ENCODE measurements around the gene SLC7A14. TPM values are rescaled to one million over a fixed set of nuclear protein-coding genes. Genes with fewer than 3 reads are reported as not detected.

SLC7A14 gene
- polyA plus RNA-seq, 3 donors, result not detected

DNA sequence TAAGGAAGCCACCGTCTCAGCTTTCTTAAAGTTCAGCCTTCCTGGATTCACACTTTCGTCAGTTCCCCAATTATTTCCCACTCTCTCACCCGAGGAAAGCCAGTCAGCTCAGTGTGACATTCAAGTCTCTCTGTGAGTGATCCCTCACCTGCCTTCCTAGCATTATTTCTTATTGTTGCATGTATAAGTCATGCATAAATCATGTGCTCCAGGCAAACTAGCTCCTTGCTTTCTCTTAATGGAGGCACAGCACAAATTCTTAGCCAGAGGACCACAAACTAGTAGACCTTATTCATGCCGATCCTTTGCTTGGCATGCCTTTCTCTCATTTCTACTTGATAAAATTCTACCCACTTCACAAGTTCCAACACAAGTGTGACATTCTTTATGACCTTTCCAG is 122.9 kb downstream of the SLC7A14 start:
- H3K4me2 ChIP-seq (replicated peaks; ENCODE audit: extremely low read depth, low read length, poor library complexity, severe bottlenecking), result no peak overlapping the region
- no peak overlapping the region for H3K27ac ChIP-seq (ENCODE audit: low read depth in 1 of 2, low read length in 2 of 2)
- Mint-ChIP-seq H3K36me3 (no peaks in the 10 kb centered on the region), H3K27me3 (ENCODE audit: low read depth in 3 of 3) (peaks cover 3 to 10% (median 4%) of the 10 kb centered on the region in 3 donors), H3K4me3 (no peak overlapping the region), H3K27ac (no peak overlapping the region), H3K4me1 (no peaks in the 10 kb centered on the region), H3K9me3 (peaks cover 0 to 2% (median 0%) of the 10 kb centered on the region in 7 donors)
- H3K27me3 ChIP-seq (ENCODE audit: control insufficient read depth in 2 of 2, insufficient read depth in 2 of 2, low read length in 2 of 2), result peaks cover 0 to 3% of the 10 kb centered on the region in 2 donors
- H3K79me2 ChIP-seq (ENCODE audit: insufficient read depth, low read length), result no peaks in the 10 kb centered on the region
- intact Hi-C loops (cut with micrococcal nuclease), result no loop called here
- TF ChIP-seq CTCF (IDR thresholded peaks at IDR 0.05), result no peak
- H3K36me3 ChIP-seq (replicated peaks in 1 of 2; ENCODE audit: control insufficient read depth in 1 of 2, insufficient read depth in 2 of 2, low read length in 2 of 2), result no peaks in the 10 kb centered on the region
- H4K20me1 ChIP-seq (ENCODE audit: insufficient read depth, low read length), result no peaks in the 10 kb centered on the region
- no peaks in the 10 kb centered on the region for H3K9me3 ChIP-seq (replicated peaks in 1 of 2; ENCODE audit: control insufficient read depth in 1 of 2, insufficient read depth in 1 of 2, low read length in 2 of 2)
- H3K9ac ChIP-seq (ENCODE audit: insufficient read depth, low read length, poor library complexity, severe bottlenecking), result no peak overlapping the region
- no peaks in the 10 kb centered on the region for H3K4me1 ChIP-seq (ENCODE audit: control insufficient read depth in 1 of 2, insufficient read depth in 2 of 2, low read length in 2 of 2)
- H2AFZ ChIP-seq (ENCODE audit: insufficient read depth, low read depth, low read length, poor library complexity, severe bottlenecking), result no peak overlapping the region
- no peak overlapping the region for H3K4me3 ChIP-seq (replicated peaks in 1 of 3; ENCODE audit: low read depth in 2 of 3, low read length in 3 of 3)
- 91% methylated on average over 1 of the region's 4 CpGs for WGBS (ENCODE audit: insufficient coverage)
- no peak for DNase-seq

DNA sequence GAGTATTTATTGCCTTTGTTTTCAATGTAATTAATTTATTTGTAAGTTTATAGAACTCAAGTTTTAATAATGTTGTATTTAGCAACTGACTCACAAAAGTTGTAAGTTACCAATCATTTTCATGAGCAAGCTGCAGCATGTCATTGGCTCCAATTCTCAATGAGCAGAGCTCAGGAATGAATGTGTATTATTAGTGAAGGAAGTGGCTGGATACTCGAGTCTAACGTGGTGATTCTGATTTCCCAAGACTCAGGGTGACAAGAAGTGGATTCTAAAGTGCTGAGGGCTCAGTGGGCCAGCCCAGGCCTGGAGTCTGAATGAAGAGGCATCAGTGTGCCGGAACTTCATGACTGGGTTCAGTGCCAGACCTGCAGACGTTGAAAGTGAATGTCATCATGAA is 127.6 kb downstream of the SLC7A14 start:
- H3K9me3 Mint-ChIP-seq, result peaks cover 0 to 2% (median 0%) of the 10 kb centered on the region in 7 donors
- no peak overlapping the region for H3K4me3 Mint-ChIP-seq
- Histone ChIP-seq H3K4me2 (replicated peaks; ENCODE audit: extremely low read depth, low read length, poor library complexity, severe bottlenecking) (no peak overlapping the region), H4K20me1 (ENCODE audit: insufficient read depth, low read length) (no peaks in the 10 kb centered on the region), H3K9ac (ENCODE audit: insufficient read depth, low read length, poor library complexity, severe bottlenecking) (no peak overlapping the region), H3K4me3 (replicated peaks in 1 of 3; ENCODE audit: low read depth in 2 of 3, low read length in 3 of 3) (no peak overlapping the region), H3K79me2 (ENCODE audit: insufficient read depth, low read length) (no peaks in the 10 kb centered on the region), H3K27me3 (ENCODE audit: control insufficient read depth in 2 of 2, insufficient read depth in 2 of 2, low read length in 2 of 2) (peaks cover 0 to 4% of the 10 kb centered on the region in 2 donors), H3K36me3 (replicated peaks in 1 of 2; ENCODE audit: control insufficient read depth in 1 of 2, insufficient read depth in 2 of 2, low read length in 2 of 2) (no peaks in the 10 kb centered on the region), H2AFZ (ENCODE audit: insufficient read depth, low read depth, low read length, poor library complexity, severe bottlenecking) (no peak overlapping the region), H3K27ac (ENCODE audit: low read depth in 1 of 2, low read length in 2 of 2) (no peak overlapping the region), H3K4me1 (ENCODE audit: control insufficient read depth in 1 of 2, insufficient read depth in 2 of 2, low read length in 2 of 2) (no peaks in the 10 kb centered on the region), H3K9me3 (replicated peaks in 1 of 2; ENCODE audit: control insufficient read depth in 1 of 2, insufficient read depth in 1 of 2, low read length in 2 of 2) (no peaks in the 10 kb centered on the region)
- H3K27me3 Mint-ChIP-seq (ENCODE audit: low read depth in 3 of 3), result peaks cover 1 to 10% (median 5%) of the 10 kb centered on the region in 3 donors
- H3K27ac Mint-ChIP-seq, result no peak overlapping the region
- 64% methylated on average over 4 of the region's 4 CpGs for WGBS (ENCODE audit: insufficient coverage)
- H3K4me1 Mint-ChIP-seq, result no peaks in the 10 kb centered on the region
- H3K36me3 Mint-ChIP-seq, result no peaks in the 10 kb centered on the region
- intact Hi-C loops (cut with micrococcal nuclease), result no loop called here
- DNase-seq, result no peak
- no peak for TF ChIP-seq CTCF (IDR thresholded peaks at IDR 0.05)
